Measurements from ENCODE around the gene CD82. TPM values are rescaled to one million over a fixed set of nuclear protein-coding genes. Genes with fewer than 3 reads are reported as not detected.

The CD82 gene
- total and polyA plus RNA-seq, 2 of the 13 experiments (the other 11 are each of a cell fraction or from before 2014, with no cell fraction given), result 0.05 TPM; not detected in 1

- H3K27me3 ChIP-seq (ENCODE audit: control insufficient read depth in 1 of 2, insufficient read depth in 2 of 2, low read length in 2 of 2), result peaks cover 0 to 2% of the 10 kb centered on the region in 2 experiments; a peak in 1 of 5 replicates
- H2AFZ ChIP-seq (ENCODE audit: low read length), result no peak overlapping the region
- H3K79me2 ChIP-seq (ENCODE audit: insufficient read depth, low read length), result no peaks in the 10 kb centered on the region
- intact Hi-C loops (cut with micrococcal nuclease; ENCODE audit: unreplicated experiment), result no loop called here
- no peak overlapping the region for H3K4me3 ChIP-seq (replicated peaks in 1 of 3; ENCODE audit: insufficient read depth in 1 of 3, low read depth in 2 of 3, low read length in 3 of 3)
- H3K9ac ChIP-seq (ENCODE audit: insufficient read depth, low read depth, low read length), result no peak overlapping the region
- H3K27ac ChIP-seq (ENCODE audit: extremely low read length, insufficient read depth, low read length), result no peak overlapping the region
- CTCF ChIA-PET (ENCODE audit: low intra/inter-chr PET ratio, low total read pairs), result no interaction called here
- BruUV-seq (replicated peaks), result no TSS peak
- no peak for ATAC-seq
- no peak for FAIRE-seq
- in situ Hi-C loops (cut with HindIII; ENCODE audit: extremely low pct_ligation_motif_present, low pct_unique_long_range_greater_than_20kb), result no loop called here
- peak; percentile 51; the same call in 1 of the 2 replicates for TF ChIP-seq MNT (IDR thresholded peaks at IDR 0.05)
- TF ChIP-seq PAF1 (CRISPR knock-in tag; IDR thresholded peaks at IDR 0.05), result no peak
- H3K9me3 ChIP-seq (ENCODE audit: low read length), result no peaks in the 10 kb centered on the region
- no peak for DNase-seq (ENCODE audit: low spot score)
- H3K4me1 ChIP-seq (ENCODE audit: insufficient read depth, low read length), result no peaks in the 10 kb centered on the region
- POLR2A ChIA-PET, result no interaction called here
- no peaks in the 10 kb centered on the region for H4K20me1 ChIP-seq (ENCODE audit: insufficient read depth, low read length)
- H3K36me3 ChIP-seq (replicated peaks in 1 of 2; ENCODE audit: control insufficient read depth in 1 of 2, insufficient read depth in 2 of 2, low read length in 2 of 2), result no peaks in the 10 kb centered on the region
- whole genome bisulfite sequencing (ENCODE audit: low lambda C conversion rate), result 0% methylated on average over 2 of the region's 4 CpGs
- H3K4me2 ChIP-seq (ENCODE audit: low read depth, low read length), result no peak overlapping the region
Measured at GRCh38 chr11:44518968-44519550, 46.4 kb upstream of the CD82 start.

GRCh38 chr11:44519989-44520737 is 45.3 kb upstream of the CD82 start:
- no peaks in the 10 kb centered on the region for H3K9me3 ChIP-seq (ENCODE audit: low read length)
- FAIRE-seq (no peak), DNase-seq (ENCODE audit: low spot score) (no peak), ATAC-seq (no peak)
- BruUV-seq (replicated peaks), result no TSS peak
- intact Hi-C loops (cut with micrococcal nuclease; ENCODE audit: unreplicated experiment) (no loop called here), in situ Hi-C loops (cut with HindIII; ENCODE audit: extremely low pct_ligation_motif_present, low pct_unique_long_range_greater_than_20kb) (no loop called here)
- no peak overlapping the region for H3K4me2 ChIP-seq (ENCODE audit: low read depth, low read length)
- 45% methylated on average over 15 of the region's 43 CpGs for WGBS (ENCODE audit: low lambda C conversion rate)
- H3K9ac ChIP-seq (ENCODE audit: insufficient read depth, low read depth, low read length), result no peak overlapping the region
- POLR2A ChIA-PET, result no interaction called here
- no peak overlapping the region for H3K4me3 ChIP-seq (replicated peaks in 1 of 3; ENCODE audit: insufficient read depth in 1 of 3, low read depth in 2 of 3, low read length in 3 of 3)
- CTCF ChIA-PET (ENCODE audit: low intra/inter-chr PET ratio, low total read pairs), result no interaction called here
- H2AFZ ChIP-seq (ENCODE audit: low read length), result no peak overlapping the region
- H3K27me3 ChIP-seq (ENCODE audit: control insufficient read depth in 1 of 2, insufficient read depth in 2 of 2, low read length in 2 of 2), result peaks cover 2 to 13% of the 10 kb centered on the region in 2 experiments; a peak in 3 of 5 replicates
- no peak overlapping the region for H3K27ac ChIP-seq (ENCODE audit: extremely low read length, insufficient read depth, low read length)
- H3K4me1 ChIP-seq (ENCODE audit: insufficient read depth, low read length), result no peaks in the 10 kb centered on the region
- H3K36me3 ChIP-seq (replicated peaks in 1 of 2; ENCODE audit: control insufficient read depth in 1 of 2, insufficient read depth in 2 of 2, low read length in 2 of 2), result no peaks in the 10 kb centered on the region
- no peaks in the 10 kb centered on the region for H4K20me1 ChIP-seq (ENCODE audit: insufficient read depth, low read length)
- H3K79me2 ChIP-seq (ENCODE audit: insufficient read depth, low read length), result no peaks in the 10 kb centered on the region
- TF ChIP-seq ZHX1 (CRISPR knock-in tag; IDR thresholded peaks at IDR 0.05; ENCODE audit: low read depth), result no peak
- TF ChIP-seq IRF2 (CRISPR knock-in tag; IDR thresholded peaks at IDR 0.05), result no peak
- no peak for TF ChIP-seq ERF (CRISPR knock-in tag; IDR thresholded peaks at IDR 0.05)
- no peak for TF ChIP-seq SMARCC2 (IDR thresholded peaks at IDR 0.05)
- TF ChIP-seq ELF4 (CRISPR knock-in tag; IDR thresholded peaks at IDR 0.05; ENCODE audit: borderline replicate concordance), result no peak
- TF ChIP-seq CTCF (CRISPR knock-in tag; IDR thresholded peaks at IDR 0.05), result no peak
- no peak for TF ChIP-seq TFDP2 (CRISPR knock-in tag; IDR thresholded peaks at IDR 0.05)
